ENCODE measurements around the gene RSPH10B2.
"Not testable (repeated sequence)": the region's sequence is repeated elsewhere in the genome, so short reads cannot be mapped to it uniquely, and the experiment has no call there.

DNA sequence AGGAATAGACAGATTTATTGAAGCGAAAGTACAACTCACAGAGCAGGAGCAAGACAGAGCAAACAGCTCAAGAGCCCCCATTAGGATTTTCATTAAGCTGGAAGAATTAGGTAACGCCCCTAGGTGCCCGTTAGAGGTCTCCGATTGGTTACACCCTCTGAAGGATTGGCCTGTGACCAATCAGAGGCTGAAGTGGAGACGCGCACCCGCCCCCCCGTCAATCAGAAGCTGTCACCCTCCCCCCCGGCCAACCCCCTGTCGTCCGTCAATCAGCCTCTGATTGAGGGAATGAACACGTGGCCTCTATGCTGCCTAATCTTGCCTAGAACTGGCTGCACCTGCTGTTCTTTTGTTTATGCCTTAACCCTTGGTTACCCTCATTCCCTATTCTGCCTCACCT lies 73.3 kb downstream of the RSPH10B2 start:
- TF ChIP-seq EZH2 (IDR thresholded peaks at IDR 0.05); FOXP2 (optimal IDR thresholded peaks at IDR 0.05; ENCODE audit: control extremely low read depth, extremely low read length, insufficient read depth); POLR2AphosphoS5 (IDR thresholded peaks at IDR 0.05; ENCODE audit: borderline replicate concordance, low read depth, low read length): not testable (repeated sequence)

Measured in SK-N-MC (cell line).